PFSK-1 (cell line): ENCODE measurements around the gene EMX2.

Experiments used
- FOXP2 ChIP-seq: optimal IDR thresholded peaks from 2 replicates; pipeline ENCODE3; 2011; ENCODE audit warnings: borderline replicate concordance, control low read depth, inconsistent platforms; ENCODE audit not compliant: insufficient read depth; ENCODE audit errors: extremely low read length, extremely low read depth
- REST ChIP-seq, 2 experiments: IDR thresholded peaks; 2 replicates each; pipeline versions ENCODE4 v1.6.1 to v1.8.0; 2011 to 2012; ENCODE audit warnings: low read depth in 2 of 2, low read length in 2 of 2, control low read depth in 1 of 2, inconsistent platforms in 1 of 2, mild to moderate bottlenecking in 1 of 2, moderate library complexity in 1 of 2; ENCODE audit not compliant: insufficient read depth in 1 of 2
- TAF1 ChIP-seq: IDR thresholded peaks from 2 replicates; pipeline ENCODE4 v1.6.1; 2012; ENCODE audit warnings: low read length, control low read depth, borderline replicate concordance; ENCODE audit not compliant: insufficient read depth

GRCh38 chr10:117565068-117565467, 22.5 kb downstream of the EMX2 start:
- TF ChIP-seq TAF1 (no peak), REST (IDR thresholded peaks at IDR 0.05; ENCODE audit: insufficient read depth in 1 of 2, low read depth in 2 of 2, low read length in 2 of 2) (no peak), FOXP2 (no peak)
